H9 (cell line): ENCODE measurements around the gene TUBB4B. TPM values are rescaled to one million over a fixed set of nuclear protein-coding genes. Genes with fewer than 3 reads are reported as not detected.

ENCODE experiments used
- DNase-seq: peaks from one replicate; pipeline ENCODE4 v3.0.0-alpha.2; 2017
- H2AFZ ChIP-seq: one replicate; pipeline ENCODE4 v1.6.1; 2013; ENCODE audit warnings: mild to moderate bottlenecking, low read length, control low read depth, moderate library complexity
- H2AK5ac ChIP-seq: 2 replicates; pipeline ENCODE4 v1.6.1; 2013; ENCODE audit warnings: low read length, control low read depth, mixed read lengths; ENCODE audit not compliant: insufficient read length
- H2BK120ac ChIP-seq: one replicate; pipeline ENCODE4 v1.6.1; 2013; ENCODE audit warnings: low read depth, mild to moderate bottlenecking, low read length, control low read depth, inconsistent platforms; ENCODE audit not compliant: poor library complexity, severe bottlenecking
- H2BK12ac ChIP-seq: 2 replicates; pipeline ENCODE4 v1.6.1; 2013; ENCODE audit warnings: low read length, control low read depth, mixed read lengths, low read depth; ENCODE audit not compliant: insufficient read length
- H2BK15ac ChIP-seq: 2 replicates; pipeline ENCODE4 v1.6.1; 2013; ENCODE audit warnings: low read depth, low read length, control low read depth
- H2BK20ac ChIP-seq: one replicate; pipeline ENCODE4 v1.6.1; 2013; ENCODE audit warnings: low read depth, mild to moderate bottlenecking, low read length, control low read depth, inconsistent platforms; ENCODE audit not compliant: poor library complexity, severe bottlenecking
- H2BK5ac ChIP-seq: 2 replicates; pipeline ENCODE4 v1.6.1; 2013; ENCODE audit warnings: low read length, control low read depth, mixed read lengths; ENCODE audit not compliant: insufficient read length
- H3K14ac ChIP-seq: 2 replicates; pipeline ENCODE4 v1.6.1; 2013; ENCODE audit warnings: low read length, control low read depth; ENCODE audit not compliant: insufficient read depth
- H3K18ac ChIP-seq: 2 replicates; pipeline ENCODE4 v1.6.1; 2013; ENCODE audit warnings: low read depth, mild to moderate bottlenecking, mixed read lengths, low read length, control low read depth; ENCODE audit not compliant: insufficient read length
- H3K23ac ChIP-seq: 2 replicates; pipeline ENCODE4 v1.6.1; 2013; ENCODE audit warnings: low read length, control low read depth, mixed read lengths, low read depth; ENCODE audit not compliant: insufficient read length
- H3K23me2 ChIP-seq: 2 replicates; pipeline ENCODE4 v1.6.1; 2013; ENCODE audit warnings: low read depth, mild to moderate bottlenecking, mixed read lengths, low read length, control low read depth; ENCODE audit not compliant: insufficient read length, poor library complexity, severe bottlenecking
- H3K27ac ChIP-seq: 2 replicates; pipeline ENCODE4 v1.5.1; 2013; ENCODE audit warnings: low read length, control low read depth, mixed read lengths, low read depth; ENCODE audit not compliant: insufficient read length
- H3K27me3 ChIP-seq: 2 replicates; pipeline ENCODE4 v1.6.1; 2013; ENCODE audit warnings: low read length, control low read depth, inconsistent platforms; ENCODE audit not compliant: insufficient read depth
- H3K4ac ChIP-seq: 2 replicates; pipeline ENCODE4 v1.6.1; 2013; ENCODE audit warnings: low read depth, mild to moderate bottlenecking, control low read depth, inconsistent platforms, low read length, moderate library complexity
- H3K4me1 ChIP-seq: 2 replicates; pipeline ENCODE4 v1.6.1; 2013; ENCODE audit warnings: low read length, control low read depth, inconsistent platforms; ENCODE audit not compliant: insufficient read depth
- H3K4me2 ChIP-seq: 2 replicates; pipeline ENCODE4 v1.6.1; 2013; ENCODE audit warnings: low read length, control low read depth, mixed read lengths; ENCODE audit not compliant: insufficient read length, insufficient read depth
- H3K56ac ChIP-seq: 2 replicates; pipeline ENCODE4 v1.6.1; 2013; ENCODE audit warnings: low read depth, mild to moderate bottlenecking, mixed read lengths, low read length, control low read depth; ENCODE audit not compliant: insufficient read length
- H3K79me1 ChIP-seq: 2 replicates; pipeline ENCODE4 v1.6.1; 2013; ENCODE audit warnings: low read depth, mild to moderate bottlenecking, moderate library complexity, low read length, control low read depth, inconsistent platforms; ENCODE audit not compliant: insufficient read depth, poor library complexity, severe bottlenecking
- H3K79me2 ChIP-seq: 2 replicates; pipeline ENCODE4 v1.6.1; 2013; ENCODE audit warnings: low read length, control low read depth, inconsistent platforms; ENCODE audit not compliant: insufficient read depth
- H3K9ac ChIP-seq: 2 replicates; pipeline ENCODE4 v1.6.1; 2013; ENCODE audit warnings: low read length, control low read depth, mixed read lengths; ENCODE audit not compliant: insufficient read length; ENCODE audit errors: extremely low read depth
- H3K9me3 ChIP-seq: one replicate; pipeline ENCODE4 v1.6.1; 2013; ENCODE audit warnings: low read depth, low read length, inconsistent platforms; ENCODE audit not compliant: control insufficient read depth
- H3T11ph ChIP-seq: one replicate; pipeline ENCODE4 v1.6.1; 2013; ENCODE audit warnings: mild to moderate bottlenecking, low read length, control low read depth, inconsistent platforms
- H4K20me1 ChIP-seq: one replicate; pipeline ENCODE4 v1.6.1; 2013; ENCODE audit not compliant: control insufficient read depth, insufficient read length, insufficient read depth
- H4K5ac ChIP-seq: 2 replicates; pipeline ENCODE4 v1.6.1; 2013; ENCODE audit warnings: low read depth, mild to moderate bottlenecking, mixed read lengths, low read length, control low read depth; ENCODE audit not compliant: insufficient read length
- H4K8ac ChIP-seq: replicated peaks from 2 replicates; pipeline ENCODE4 v1.6.1; 2013; ENCODE audit warnings: low read length, control low read depth, mixed read lengths, low read depth; ENCODE audit not compliant: insufficient read length
- H4K91ac ChIP-seq: 2 replicates; pipeline ENCODE4 v1.6.1; 2013; ENCODE audit warnings: low read depth, mild to moderate bottlenecking, moderate library complexity, mixed read lengths, low read length, control low read depth; ENCODE audit not compliant: insufficient read length
- H3K27ac Mint-ChIP-seq, 3 experiments: 2 replicates in 2 of 3; 3 replicates in 1 of 3; pipeline ENCODE4 v1.8.0; 2020 to 2021; ENCODE audit warnings: mixed read lengths in 3 of 3, mild to moderate bottlenecking in 1 of 3, moderate library complexity in 1 of 3
- H3K27me3 Mint-ChIP-seq: 2 replicates; pipeline ENCODE4 v1.8.0; 2021; ENCODE audit warnings: low read depth, mild to moderate bottlenecking, moderate library complexity, mixed read lengths
- H3K36me3 Mint-ChIP-seq, 3 experiments: 2 replicates in 2 of 3; 3 replicates in 1 of 3; pipeline ENCODE4 v1.8.0; 2020 to 2021; ENCODE audit warnings: low read depth in 3 of 3, mixed read lengths in 3 of 3; ENCODE audit not compliant: insufficient read depth in 1 of 3
- H3K4me1 Mint-ChIP-seq, 2 experiments: 2 replicates each; pipeline ENCODE4 v1.8.0; 2020; ENCODE audit warnings: mixed read lengths in 2 of 2
- H3K4me3 Mint-ChIP-seq, 2 experiments: 2 replicates in 1 of 2; 3 replicates in 1 of 2; pipeline ENCODE4 v1.8.0; 2020 to 2021; ENCODE audit warnings: mild to moderate bottlenecking in 2 of 2, mixed read lengths in 2 of 2, moderate library complexity in 1 of 2
- H3K9me3 Mint-ChIP-seq, 2 experiments: 2 replicates in 1 of 2; 3 replicates in 1 of 2; pipeline ENCODE4 v1.8.0; 2020; ENCODE audit warnings: mild to moderate bottlenecking in 2 of 2, mixed read lengths in 2 of 2, moderate library complexity in 1 of 2
- WGBS: extraction: QIAGEN DNeasy Blood & Tissue Kit; methylation state at CpG from one replicate; pipeline ENCODE4 v1.1.7; 2013; ENCODE audit warnings: missing lambda C conversion rate, low lambda C conversion rate, mixed read lengths; ENCODE audit not compliant: insufficient read length; ENCODE audit errors: extremely low coverage; 5-methylcytosine and 5-hydroxymethylcytosine counted together
- total RNA-seq: library from RNA; stranded (reverse); gene quantifications from 2 replicates; pipeline ENCODE4 v1.2.1, GENCODE V29; 2021
- TF ChIP-seq, protein P1 (sequence below): fragments of 200-600 bp; sonication (generic); conservative IDR thresholded peaks from 3 replicates; pipeline ENCODE4 v1.8.0; 2021; ENCODE audit warnings: antibody characterized with exemption, mild to moderate bottlenecking

The TUBB4B gene
- total RNA-seq, 1 experiment from 2014 or later = 378 TPM

DNA sequence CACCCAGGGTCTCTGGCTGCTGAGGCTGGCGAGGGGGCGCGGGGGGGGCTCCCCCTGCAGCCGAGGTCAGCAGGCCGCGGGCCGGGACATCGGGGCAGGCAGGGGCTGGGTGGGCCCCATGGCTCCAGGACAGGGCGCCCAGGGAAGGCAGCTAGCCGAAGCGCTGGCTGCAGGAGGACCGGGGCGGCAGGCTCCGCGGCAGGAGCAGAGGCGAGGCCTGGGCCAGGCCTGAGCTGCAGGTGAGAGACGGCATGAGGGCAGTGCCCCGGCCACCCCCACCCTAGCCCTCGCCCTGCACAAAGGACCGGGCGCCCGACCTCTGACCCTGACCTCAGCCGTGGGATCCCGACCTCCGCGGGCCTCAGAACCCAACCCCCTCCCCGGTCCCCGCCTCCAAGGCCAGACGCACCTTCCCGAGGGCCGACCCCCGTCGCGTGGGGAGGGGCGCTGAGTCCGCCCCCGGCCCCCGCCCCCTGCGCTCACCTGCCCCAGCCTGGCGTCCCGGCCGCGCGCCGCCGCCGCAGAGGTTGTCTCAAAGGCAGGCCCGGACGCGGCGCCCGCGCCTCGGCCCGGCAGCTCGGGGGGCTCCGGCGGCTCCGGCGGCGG, 19.5 kb upstream of the TUBB4B start:
- H4K91ac ChIP-seq = no peak overlapping the region
- no peak overlapping the region for H2BK120ac ChIP-seq
- no peak overlapping the region for H4K8ac ChIP-seq
- no peak overlapping the region for H2BK20ac ChIP-seq
- no peaks in the 10 kb centered on the region for H3K9me3 Mint-ChIP-seq
- no peak overlapping the region for H3K23ac ChIP-seq
- H3K4me3 Mint-ChIP-seq = peak overlapping the region; percentile 48 to 68; a peak in 3 of 5 replicates
- TF ChIP-seq, protein P1, sequence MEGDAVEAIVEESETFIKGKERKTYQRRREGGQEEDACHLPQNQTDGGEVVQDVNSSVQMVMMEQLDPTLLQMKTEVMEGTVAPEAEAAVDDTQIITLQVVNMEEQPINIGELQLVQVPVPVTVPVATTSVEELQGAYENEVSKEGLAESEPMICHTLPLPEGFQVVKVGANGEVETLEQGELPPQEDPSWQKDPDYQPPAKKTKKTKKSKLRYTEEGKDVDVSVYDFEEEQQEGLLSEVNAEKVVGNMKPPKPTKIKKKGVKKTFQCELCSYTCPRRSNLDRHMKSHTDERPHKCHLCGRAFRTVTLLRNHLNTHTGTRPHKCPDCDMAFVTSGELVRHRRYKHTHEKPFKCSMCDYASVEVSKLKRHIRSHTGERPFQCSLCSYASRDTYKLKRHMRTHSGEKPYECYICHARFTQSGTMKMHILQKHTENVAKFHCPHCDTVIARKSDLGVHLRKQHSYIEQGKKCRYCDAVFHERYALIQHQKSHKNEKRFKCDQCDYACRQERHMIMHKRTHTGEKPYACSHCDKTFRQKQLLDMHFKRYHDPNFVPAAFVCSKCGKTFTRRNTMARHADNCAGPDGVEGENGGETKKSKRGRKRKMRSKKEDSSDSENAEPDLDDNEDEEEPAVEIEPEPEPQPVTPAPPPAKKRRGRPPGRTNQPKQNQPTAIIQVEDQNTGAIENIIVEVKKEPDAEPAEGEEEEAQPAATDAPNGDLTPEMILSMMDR = no peak
- no peaks in the 10 kb centered on the region for H3K27me3 ChIP-seq
- H3K27ac Mint-ChIP-seq = no peak overlapping the region
- H3K4ac ChIP-seq = no peak overlapping the region
- no peaks in the 10 kb centered on the region for H4K20me1 ChIP-seq
- H3K79me1 ChIP-seq = no peaks in the 10 kb centered on the region
- no peak overlapping the region for H2AFZ ChIP-seq
- no peak overlapping the region for H4K5ac ChIP-seq
- peaks cover 18% of the 10 kb centered on the region for H3K23me2 ChIP-seq
- H3K4me1 ChIP-seq = no peaks in the 10 kb centered on the region; the same call in 1 of the 2 replicates
- no peaks in the 10 kb centered on the region for H3K27me3 Mint-ChIP-seq
- H2BK12ac ChIP-seq = no peak overlapping the region
- H3K9ac ChIP-seq = no peak overlapping the region
- peak overlapping the region; percentile 24 for H3K4me2 ChIP-seq
- H3K18ac ChIP-seq = no peak overlapping the region
- peak; percentile 60 for DNase-seq
- peaks cover 0 to 6% (median 0%) of the 10 kb centered on the region in 3 experiments; a peak in 1 of 7 replicates for H3K36me3 Mint-ChIP-seq
- H3K14ac ChIP-seq = peak overlapping the region; percentile 74; the same call in 1 of the 2 replicates
- H3T11ph ChIP-seq = no peak overlapping the region
- H2AK5ac ChIP-seq = no peak overlapping the region
- no peaks in the 10 kb centered on the region for H3K79me2 ChIP-seq
- peaks cover 4 to 8% of the 10 kb centered on the region in 2 experiments for H3K4me1 Mint-ChIP-seq
- H3K27ac ChIP-seq = no peak overlapping the region
- no peak overlapping the region for H2BK15ac ChIP-seq
- no peaks in the 10 kb centered on the region for H3K9me3 ChIP-seq
- H2BK5ac ChIP-seq = no peak overlapping the region
- WGBS = no CpG with 5 or more reads among the region's 61 CpGs
- no peak overlapping the region for H3K56ac ChIP-seq
